Measurements from ENCODE around the gene DAB1. TPM values are rescaled to one million over a fixed set of nuclear protein-coding genes. Genes with fewer than 3 reads are reported as not detected.

Gene DAB1
- total and polyA plus RNA-seq, 2 of the 8 experiments (the other 6 are each of a cell fraction or from before 2014, with no cell fraction given): 4.4 to 11.8 TPM

- TF ChIP-seq CHD7 (IDR thresholded peaks at IDR 0.05; ENCODE audit: insufficient replicate concordance, low read length) (no peak), TAF1 (IDR thresholded peaks at IDR 0.05; ENCODE audit: low read depth, low read length) (no peak), MAX (IDR thresholded peaks at IDR 0.05) (no peak), PHF8 (conservative IDR thresholded peaks at IDR 0.05; ENCODE audit: low read depth, low read length) (no peak), POLR2A (IDR thresholded peaks at IDR 0.05; ENCODE audit: control extremely low read depth in 1 of 2, low read depth in 2 of 2, low read length in 2 of 2) (no peak), TEAD4 (IDR thresholded peaks at IDR 0.05; ENCODE audit: low read depth, low read length) (no peak), GABPA (IDR thresholded peaks at IDR 0.05; ENCODE audit: borderline replicate concordance, insufficient read depth, low read length) (no peak)
Observed at GRCh38 chr1:57033222-57034001, 390.4 kb downstream of the DAB1 start (continued).

All from H1 (cell line).